PC-3 (cell line): ENCODE data around the gene QRICH2. TPM values are rescaled to one million over a fixed set of nuclear protein-coding genes. Genes with fewer than 3 reads are reported as not detected.

Experiments
- ATAC-seq: fragments of 200-7000 bp; cut with Tn5 transposase; 2 replicates; pipeline ENCODE4 v1.9.1; 2020; ENCODE audit warnings: mild to moderate bottlenecking, moderate library complexity
- BruUV-seq: library from RNA; stranded (reverse); fragments of 400-500 nt; replicated peaks from 2 replicates; lab custom pipeline; 2021; lab: Mats Ljungman, UMichigan
- CTCF ChIA-PET: fragments of 300-600 bp; sonication (Branson Sonifier 250); formaldehyde crosslinking; loops from one replicate; lab custom pipeline; 2022; ENCODE audit warnings: antibody characterized with exemption; lab: Charles Lee
- POLR2A ChIA-PET: fragments of 300-600 bp; sonication (Branson Sonifier 250); formaldehyde crosslinking; loops from one replicate; lab custom pipeline; 2022; ENCODE audit warnings: antibody characterized with exemption; ENCODE audit not compliant: unreplicated experiment; lab: Charles Lee
- DNase-seq: peaks from one replicate; pipeline ENCODE4 v3.0.0-alpha.2; 2015
- H2AFZ ChIP-seq: fragments of 300-600 bp; sonication (generic); 2 replicates; pipeline ENCODE4 v1.6.0; 2016; ENCODE audit warnings: antibody characterized with exemption, low read length
- H3F3A ChIP-seq: fragments of 300-600 bp; sonication (generic); one replicate; pipeline ENCODE4 v1.6.0; 2017; ENCODE audit warnings: antibody characterized with exemption, low read length, control low read depth, mild to moderate bottlenecking; ENCODE audit not compliant: unreplicated experiment
- H3K27ac ChIP-seq: fragments of 300-600 bp; sonication (generic); 2 replicates; pipeline ENCODE4 v1.5.1; 2016; ENCODE audit warnings: mild to moderate bottlenecking, low read length
- H3K27me3 ChIP-seq: fragments of 300-600 bp; sonication (generic); 2 replicates; pipeline ENCODE4 v1.6.1; 2016; ENCODE audit warnings: low read length, mixed read lengths
- H3K36me3 ChIP-seq: fragments of 300-600 bp; sonication (generic); 2 replicates; pipeline ENCODE4 v1.6.1; 2016; ENCODE audit warnings: low read depth, mixed run types, low read length, mixed read lengths
- H3K4me1 ChIP-seq: fragments of 300-600 bp; sonication (generic); 2 replicates; pipeline ENCODE4 v1.5.1; 2016; ENCODE audit warnings: low read length; ENCODE audit not compliant: insufficient read depth
- H3K4me2 ChIP-seq: fragments of 300-600 bp; sonication (generic); 2 replicates; pipeline ENCODE4 v1.6.0; 2016; ENCODE audit warnings: low read length
- H3K4me3 ChIP-seq: fragments of 300-600 bp; sonication (generic); 2 replicates; pipeline ENCODE4 v1.5.1; 2016; ENCODE audit warnings: mild to moderate bottlenecking, low read length, mixed read lengths
- H3K79me2 ChIP-seq: fragments of 300-600 bp; sonication (generic); 2 replicates; pipeline ENCODE4 v1.6.1; 2017; ENCODE audit warnings: low read length, mixed read lengths
- H3K9ac ChIP-seq: fragments of 300-600 bp; sonication (generic); 2 replicates; pipeline ENCODE4 v1.6.0; 2016; ENCODE audit warnings: mild to moderate bottlenecking, low read length
- H3K9me2 ChIP-seq: fragments of 300-600 bp; sonication (generic); replicated peaks from 2 replicates; pipeline ENCODE4 v1.6.1; 2016; ENCODE audit warnings: mixed run types, low read length, mixed read lengths
- H3K9me3 ChIP-seq: fragments of 300-600 bp; sonication (generic); 2 replicates; pipeline ENCODE4 v1.6.1; 2016; ENCODE audit warnings: low read length, mixed read lengths
- H4K20me1 ChIP-seq: fragments of 300-600 bp; sonication (generic); 2 replicates; pipeline ENCODE4 v1.6.1; 2016; ENCODE audit warnings: low read length, mixed read lengths
- EZH2 ChIP-seq: fragments of 300-600 bp; sonication (generic); IDR thresholded peaks from one replicate; pipeline ENCODE4 v1.6.1; 2017; ENCODE audit warnings: antibody characterized with exemption, mild to moderate bottlenecking, low read length; ENCODE audit not compliant: unreplicated experiment
- EZH2phosphoT487 ChIP-seq: fragments of 300-600 bp; sonication (generic); IDR thresholded peaks from 2 replicates; pipeline ENCODE4 v1.6.1; 2018; ENCODE audit warnings: mild to moderate bottlenecking, antibody characterized with exemption, low read length, borderline replicate concordance
- intact Hi-C: fragments of 100-400 bp; cut with micrococcal nuclease; formaldehyde crosslinking; loops from 2 replicates; pipeline ENCODE4 v1.9.0; 2023
- total RNA-seq: library from RNA; depleted of rRNA; stranded (reverse); fragments of >200 nt; gene quantifications from 2 replicates; pipeline ENCODE4 v1.2.3, GENCODE V29; 2014
- TF ChIP-seq, protein P1 (sequence below): fragments of 300-600 bp; sonication (generic); conservative IDR thresholded peaks from 2 replicates; pipeline ENCODE4 v1.5.1; 2017; ENCODE audit warnings: antibody characterized with exemption, low read depth, mild to moderate bottlenecking, low read length

The QRICH2 gene
- total RNA-seq, 1 experiment from 2014 or later, result 2.2 TPM

DNA sequence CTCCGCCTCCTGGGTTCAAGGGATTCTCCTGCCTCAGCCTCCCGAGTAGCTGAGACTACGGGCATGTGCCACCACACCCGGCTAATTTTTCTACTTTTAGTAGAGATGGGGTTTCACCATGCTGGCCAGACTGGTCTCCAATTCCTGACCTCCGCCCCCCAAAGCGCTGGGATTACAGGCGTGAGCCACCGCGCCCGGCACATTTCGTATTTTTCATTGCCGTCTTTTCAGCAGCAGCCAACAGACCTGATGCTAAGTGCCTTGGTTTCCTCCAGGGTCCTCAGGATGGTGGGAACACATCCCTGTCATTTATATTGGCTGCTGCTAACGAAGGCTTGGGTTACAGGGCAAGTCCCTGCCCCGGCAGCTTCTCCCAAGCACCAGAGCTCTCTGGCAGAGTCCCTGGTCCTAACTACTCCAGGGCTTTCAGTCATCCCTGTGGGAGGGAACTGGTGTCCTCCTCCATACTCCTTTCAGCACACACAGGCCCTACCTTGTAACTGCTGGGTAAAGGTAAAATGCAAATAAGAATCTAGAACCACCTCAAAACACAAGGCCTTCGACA is 66.3 kb downstream of the QRICH2 start:
- peak overlapping the region; percentile 75; the same call in 1 of the 2 replicates for H3K4me3 ChIP-seq
- peak overlapping the region; percentile 88 for H3K4me2 ChIP-seq
- no peak for DNase-seq
- intact Hi-C loops, result no loop called here
- no peaks in the 10 kb centered on the region for H4K20me1 ChIP-seq
- CTCF ChIA-PET, result interaction anchor here (1.0 kb wide), 1 partner anchor 38 kb away, joined by 4 read pairs; no protein-coding TSS in a partner anchor
- ATAC-seq, result no peak
- no peak overlapping the region; the same call in 1 of the 2 replicates for H3K9ac ChIP-seq
- no peak overlapping the region for H2AFZ ChIP-seq
- POLR2A ChIA-PET, result no interaction called here
- BruUV-seq, result no TSS peak
- no peaks in the 10 kb centered on the region for H3F3A ChIP-seq
- H3K4me1 ChIP-seq, result peaks cover 24% of the 10 kb centered on the region
- H3K36me3 ChIP-seq, result no peaks in the 10 kb centered on the region
- H3K9me2 ChIP-seq, result no peaks in the 10 kb centered on the region
- no peaks in the 10 kb centered on the region for H3K9me3 ChIP-seq
- no peak overlapping the region for H3K27ac ChIP-seq
- TF ChIP-seq EZH2 (no peak), EZH2phosphoT487 (no peak)
- TF ChIP-seq, protein P1, sequence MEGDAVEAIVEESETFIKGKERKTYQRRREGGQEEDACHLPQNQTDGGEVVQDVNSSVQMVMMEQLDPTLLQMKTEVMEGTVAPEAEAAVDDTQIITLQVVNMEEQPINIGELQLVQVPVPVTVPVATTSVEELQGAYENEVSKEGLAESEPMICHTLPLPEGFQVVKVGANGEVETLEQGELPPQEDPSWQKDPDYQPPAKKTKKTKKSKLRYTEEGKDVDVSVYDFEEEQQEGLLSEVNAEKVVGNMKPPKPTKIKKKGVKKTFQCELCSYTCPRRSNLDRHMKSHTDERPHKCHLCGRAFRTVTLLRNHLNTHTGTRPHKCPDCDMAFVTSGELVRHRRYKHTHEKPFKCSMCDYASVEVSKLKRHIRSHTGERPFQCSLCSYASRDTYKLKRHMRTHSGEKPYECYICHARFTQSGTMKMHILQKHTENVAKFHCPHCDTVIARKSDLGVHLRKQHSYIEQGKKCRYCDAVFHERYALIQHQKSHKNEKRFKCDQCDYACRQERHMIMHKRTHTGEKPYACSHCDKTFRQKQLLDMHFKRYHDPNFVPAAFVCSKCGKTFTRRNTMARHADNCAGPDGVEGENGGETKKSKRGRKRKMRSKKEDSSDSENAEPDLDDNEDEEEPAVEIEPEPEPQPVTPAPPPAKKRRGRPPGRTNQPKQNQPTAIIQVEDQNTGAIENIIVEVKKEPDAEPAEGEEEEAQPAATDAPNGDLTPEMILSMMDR, result no peak
- H3K27me3 ChIP-seq, result no peaks in the 10 kb centered on the region
- no peaks in the 10 kb centered on the region for H3K79me2 ChIP-seq

DNA sequence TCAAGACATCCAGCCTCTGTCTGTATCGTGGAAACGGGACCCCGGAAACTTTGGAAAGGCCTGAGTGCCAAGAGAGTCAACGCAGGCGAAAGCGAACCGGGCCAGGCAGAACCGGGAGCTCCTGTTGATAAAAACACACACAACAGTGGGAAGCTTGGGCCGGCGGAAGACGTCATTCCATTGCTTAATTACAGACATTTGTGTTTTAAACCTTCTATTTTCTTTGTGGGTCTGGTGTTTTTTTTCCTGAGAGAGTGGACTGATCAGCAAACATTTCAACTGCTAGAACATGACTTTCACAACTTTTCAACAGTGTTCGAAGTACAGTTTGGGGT is 66.9 kb downstream of the QRICH2 start:
- H3K9me3 ChIP-seq, result no peaks in the 10 kb centered on the region
- DNase-seq (no peak), ATAC-seq (no peak)
- no peaks in the 10 kb centered on the region for H3F3A ChIP-seq
- peaks cover 17% of the 10 kb centered on the region for H3K4me1 ChIP-seq
- H4K20me1 ChIP-seq, result no peaks in the 10 kb centered on the region
- no peaks in the 10 kb centered on the region for H3K36me3 ChIP-seq
- H3K4me3 ChIP-seq, result peak overlapping the region; percentile 75
- BruUV-seq, result TSS peak; percentile 92
- no peak overlapping the region for H3K27ac ChIP-seq
- H3K9me2 ChIP-seq, result no peaks in the 10 kb centered on the region
- ChIA-PET POLR2A (interaction anchor here (0.5 to 0.7 kb wide), 2 partner anchors 250 to 257 kb away, joined by 5 to 12 read pairs; no protein-coding TSS in a partner anchor), CTCF (interaction anchor here (1.0 kb wide), 1 partner anchor 39 kb away, joined by 4 read pairs; no protein-coding TSS in a partner anchor)
- H3K79me2 ChIP-seq, result no peaks in the 10 kb centered on the region
- H3K9ac ChIP-seq, result peak overlapping the region; percentile 66
- TF ChIP-seq EZH2 (no peak), EZH2phosphoT487 (no peak)
- TF ChIP-seq, protein P1, result no peak
- peak overlapping the region; percentile 86 for H2AFZ ChIP-seq
- H3K27me3 ChIP-seq, result no peaks in the 10 kb centered on the region
- intact Hi-C loops, result no loop called here
- H3K4me2 ChIP-seq, result peak overlapping the region; percentile 88
